Fibroblast of the aortic adventitia (primary cell): ENCODE data around the gene MOCS3. TPM values are rescaled to one million over a fixed set of nuclear protein-coding genes. Genes with fewer than 3 reads are reported as not detected.

Experiments used
- DNase-seq: peaks from one replicate; pipeline ENCODE4 v3.0.0-alpha.2; 2010; ENCODE audit warnings: low read depth
- H3K4me3 ChIP-seq: 2 replicates; pipeline ENCODE4 v1.5.1; 2011; ENCODE audit warnings: low read depth, mild to moderate bottlenecking, control low read depth, low read length, moderate library complexity
- CTCF ChIP-seq: IDR thresholded peaks from 2 replicates; pipeline ENCODE4 v1.5.1; 2011; ENCODE audit warnings: mild to moderate bottlenecking, low read length, control low read depth, inconsistent platforms; ENCODE audit not compliant: insufficient read depth
- total RNA-seq: library from RNA; depleted of rRNA; stranded (reverse); fragments of >200 nt; gene quantifications from 2 replicates; pipeline ENCODE4 v1.2.3, GENCODE V29; 2012; ENCODE audit warnings: low replicate concordance

The MOCS3 gene
- total RNA-seq, 1 donor = 7.9 TPM

- no peak for TF ChIP-seq CTCF
- DNase-seq = peak; percentile 44
- H3K4me3 ChIP-seq = no peak overlapping the region
Measured at GRCh38 chr20:50916257-50916656, 42.4 kb upstream of the MOCS3 start.

GRCh38 chr20:50916934-50917333 is 41.7 kb upstream of the MOCS3 start:
- TF ChIP-seq CTCF = no peak
- H3K4me3 ChIP-seq = no peak overlapping the region

GRCh38 chr20:50918403-50918802 is 40.2 kb upstream of the MOCS3 start:
- peak; percentile 76 for DNase-seq
- TF ChIP-seq CTCF = no peak
- no peak overlapping the region for H3K4me3 ChIP-seq

More at GRCh38 chr20:50916934-50917333, 41.7 kb upstream of the MOCS3 start:
- DNase-seq = no peak

GRCh38 chr20:50919567-50919966 is 39.1 kb upstream of the MOCS3 start:
- TF ChIP-seq CTCF = no peak
- H3K4me3 ChIP-seq = no peak overlapping the region
- peak; percentile 63 for DNase-seq

GRCh38 chr20:50920997-50921396 is 37.6 kb upstream of the MOCS3 start:
- peak; percentile 25 for DNase-seq
- no peak overlapping the region for H3K4me3 ChIP-seq
- no peak for TF ChIP-seq CTCF

- TF ChIP-seq CTCF = no peak
Measured at GRCh38 chr20:50921803-50922501, 36.7 kb upstream of the MOCS3 start.

More at GRCh38 chr20:50921803-50922501, 36.7 kb upstream of the MOCS3 start:
- DNase-seq = no peak
- H3K4me3 ChIP-seq = no peak overlapping the region
